ENCODE data around the gene RPS13. TPM values are rescaled to one million over a fixed set of nuclear protein-coding genes. Genes with fewer than 3 reads are reported as not detected.

RPS13 gene
- total RNA-seq, 1 experiment from 2014 or later, result 746 TPM

DNA sequence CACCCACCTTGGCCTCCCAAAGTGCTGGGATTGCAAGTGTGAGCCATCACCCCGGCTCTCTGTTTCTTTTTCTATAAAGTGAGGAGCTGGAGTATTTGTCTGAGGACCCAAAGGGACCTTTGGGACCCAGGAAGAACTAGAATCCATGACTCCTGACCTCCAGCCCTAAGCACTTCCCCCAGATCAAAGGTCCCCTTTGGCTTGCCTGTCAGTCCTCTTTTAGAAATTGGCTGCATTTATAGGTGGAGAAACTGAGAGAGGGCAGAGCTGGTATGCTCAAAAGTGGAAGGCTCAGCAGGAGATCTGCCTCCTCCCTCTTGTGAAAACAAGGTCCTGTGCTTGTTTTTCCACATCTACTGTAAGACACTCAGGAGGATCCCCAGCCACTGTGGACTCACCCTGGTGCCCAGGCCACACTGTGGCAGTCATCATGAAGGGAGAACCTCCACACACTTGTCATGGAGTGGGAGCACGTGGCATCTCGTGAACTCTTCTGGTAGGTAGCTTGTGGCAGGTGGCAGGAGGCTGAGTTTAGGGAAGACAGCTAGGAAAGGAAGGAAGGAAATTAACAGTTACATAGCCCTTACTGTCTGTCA, 50.9 kb downstream of the RPS13 start:
- Histone ChIP-seq H3K4me1 (ENCODE audit: insufficient read depth, low read length, poor library complexity, severe bottlenecking) (no peaks in the 10 kb centered on the region), H3K9me3 (ENCODE audit: low read depth, low read length, poor library complexity, severe bottlenecking) (no peaks in the 10 kb centered on the region), H3K27ac (ENCODE audit: low read depth, low read length, poor library complexity, severe bottlenecking) (no peak overlapping the region), H3K4me3 (ENCODE audit: low read depth, low read length, poor library complexity, severe bottlenecking) (no peak overlapping the region), H3K36me3 (ENCODE audit: insufficient read depth, low read length, poor library complexity, severe bottlenecking) (no peaks in the 10 kb centered on the region), H3K27me3 (replicated peaks; ENCODE audit: insufficient read depth, low read depth, low read length, poor library complexity) (no peaks in the 10 kb centered on the region)
- no TSS peak for BruUV-seq (replicated peaks)
- intact Hi-C loops (cut with micrococcal nuclease; ENCODE audit: unreplicated experiment), result no loop called here
- TF ChIP-seq, protein P1, sequence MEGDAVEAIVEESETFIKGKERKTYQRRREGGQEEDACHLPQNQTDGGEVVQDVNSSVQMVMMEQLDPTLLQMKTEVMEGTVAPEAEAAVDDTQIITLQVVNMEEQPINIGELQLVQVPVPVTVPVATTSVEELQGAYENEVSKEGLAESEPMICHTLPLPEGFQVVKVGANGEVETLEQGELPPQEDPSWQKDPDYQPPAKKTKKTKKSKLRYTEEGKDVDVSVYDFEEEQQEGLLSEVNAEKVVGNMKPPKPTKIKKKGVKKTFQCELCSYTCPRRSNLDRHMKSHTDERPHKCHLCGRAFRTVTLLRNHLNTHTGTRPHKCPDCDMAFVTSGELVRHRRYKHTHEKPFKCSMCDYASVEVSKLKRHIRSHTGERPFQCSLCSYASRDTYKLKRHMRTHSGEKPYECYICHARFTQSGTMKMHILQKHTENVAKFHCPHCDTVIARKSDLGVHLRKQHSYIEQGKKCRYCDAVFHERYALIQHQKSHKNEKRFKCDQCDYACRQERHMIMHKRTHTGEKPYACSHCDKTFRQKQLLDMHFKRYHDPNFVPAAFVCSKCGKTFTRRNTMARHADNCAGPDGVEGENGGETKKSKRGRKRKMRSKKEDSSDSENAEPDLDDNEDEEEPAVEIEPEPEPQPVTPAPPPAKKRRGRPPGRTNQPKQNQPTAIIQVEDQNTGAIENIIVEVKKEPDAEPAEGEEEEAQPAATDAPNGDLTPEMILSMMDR (conservative IDR thresholded peaks at IDR 0.05; ENCODE audit: low read depth, low read length), result no peak
- TF ChIP-seq EZH2 (IDR thresholded peaks at IDR 0.05; ENCODE audit: borderline replicate concordance, low read depth, low read length, poor library complexity, severe bottlenecking), result no peak
- DNase-seq (ENCODE audit: low spot score), result no peak
- POLR2A ChIA-PET (ENCODE audit: low non-redundant PET), result no interaction called here
- CTCF ChIA-PET, result interaction anchor here (0.6 kb wide), 1 partner anchor 37 kb away, joined by 3 read pairs; no protein-coding TSS in a partner anchor

DNA sequence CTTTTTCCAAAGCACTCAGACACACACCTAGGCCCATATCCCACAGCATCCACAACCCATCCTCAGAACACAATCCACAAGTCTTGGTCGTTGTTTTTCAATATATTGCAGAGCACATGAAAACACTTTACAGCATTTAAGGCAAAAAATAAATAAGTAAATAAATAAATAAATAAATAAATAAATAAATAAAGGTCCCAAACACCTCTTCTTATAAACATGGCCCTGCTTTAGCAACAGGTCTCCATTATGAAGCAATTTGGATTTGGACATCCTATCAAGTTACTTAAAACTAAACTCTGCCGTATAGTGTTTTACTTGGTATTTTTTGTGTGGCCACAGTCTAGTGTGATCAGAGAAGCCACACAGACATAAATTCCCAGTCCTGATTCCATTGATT, 52.5 kb downstream of the RPS13 start:
- intact Hi-C loops (cut with micrococcal nuclease; ENCODE audit: unreplicated experiment), result no loop called here
- Histone ChIP-seq H3K27me3 (replicated peaks; ENCODE audit: insufficient read depth, low read depth, low read length, poor library complexity) (no peaks in the 10 kb centered on the region), H3K27ac (ENCODE audit: low read depth, low read length, poor library complexity, severe bottlenecking) (no peak overlapping the region), H3K4me3 (ENCODE audit: low read depth, low read length, poor library complexity, severe bottlenecking) (no peak overlapping the region), H3K4me1 (ENCODE audit: insufficient read depth, low read length, poor library complexity, severe bottlenecking) (no peaks in the 10 kb centered on the region), H3K36me3 (ENCODE audit: insufficient read depth, low read length, poor library complexity, severe bottlenecking) (no peaks in the 10 kb centered on the region), H3K9me3 (ENCODE audit: low read depth, low read length, poor library complexity, severe bottlenecking) (no peaks in the 10 kb centered on the region)
- no TSS peak for BruUV-seq (replicated peaks)
- CTCF ChIA-PET, result no interaction called here
- TF ChIP-seq EZH2 (IDR thresholded peaks at IDR 0.05; ENCODE audit: borderline replicate concordance, low read depth, low read length, poor library complexity, severe bottlenecking), result no peak
- no peak for DNase-seq (ENCODE audit: low spot score)
- POLR2A ChIA-PET (ENCODE audit: low non-redundant PET), result no interaction called here

Other genes with a start within 250 kb of the RPS13 start
- 1.7 and 5.4 TPM in 2 replicates for gene PLEKHA7, start 63.3 kb downstream of the RPS13 start, total RNA-seq (2021)
- 43.8 and 44.2 TPM in 2 replicates for gene PIK3C2A, start 130.3 kb upstream of the RPS13 start, total RNA-seq (2021)
- 39.6 and 46.2 TPM in 2 replicates for gene NUCB2, start 199.1 kb upstream of the RPS13 start, total RNA-seq (2021)